GM19372 (cell line): Measurements from ENCODE around the gene LMO3.

ENCODE experiments used
- ATAC-seq: cut with Tn5 transposase; IDR thresholded peaks from one replicate; pipeline ENCODE4 v1.9.1; 2021; ENCODE audit warnings: mild to moderate bottlenecking, low read depth, moderate library complexity; ENCODE audit not compliant: unreplicated experiment

Gene LMO3

GRCh38 chr12:16606117-16606200 lies at the start of gene LMO3:
LMO3 (minus strand) TSS chr12:16606162; CDS start chr12:16600860, 5,302 bp downstream.
- ATAC-seq, result no peak

GRCh38 chr12:16636435-16637055 lies 30.6 kb upstream of the LMO3 start:
- ATAC-seq, result peak; percentile 77

- ATAC-seq, result no peak
These were observed 28.8 kb upstream of the LMO3 start for GRCh38 chr12:16634786-16635185.

GRCh38 chr12:16626991-16627390 lies 21.0 kb upstream of the LMO3 start:
- ATAC-seq, result no peak

- ATAC-seq, result no peak
These were observed 16.4 kb upstream of the LMO3 start for GRCh38 chr12:16622338-16622737.

- no peak for ATAC-seq
These were observed 13.6 kb upstream of the LMO3 start for GRCh38 chr12:16619537-16619936.

- ATAC-seq, result no peak
These were observed 12.3 kb upstream of the LMO3 start for GRCh38 chr12:16618256-16618655.

- ATAC-seq, result no peak
These were observed 7.2 kb upstream of the LMO3 start for GRCh38 chr12:16613199-16613598.

GRCh38 chr12:16612647-16613046 lies 6.7 kb upstream of the LMO3 start:
- no peak for ATAC-seq

- ATAC-seq, result no peak
These were observed 5.2 kb upstream of the LMO3 start for GRCh38 chr12:16611146-16611545.

- ATAC-seq, result no peak
These were observed 4.8 kb upstream of the LMO3 start for GRCh38 chr12:16610743-16611142.

GRCh38 chr12:16610001-16610585 lies 4.1 kb upstream of the LMO3 start:
- ATAC-seq, result no peak

- no peak for ATAC-seq
These were observed 3.1 kb upstream of the LMO3 start for GRCh38 chr12:16608946-16609539.

GRCh38 chr12:16607906-16608775 lies 2.2 kb upstream of the LMO3 start:
- ATAC-seq, result no peak

- no peak for ATAC-seq
These were observed 1.0 kb upstream of the LMO3 start for GRCh38 chr12:16606991-16607390.

GRCh38 chr12:16606201-16606849 lies 363 bp upstream of the LMO3 start:
- ATAC-seq, result peak; percentile 47

- ATAC-seq, result no peak
These were observed 283 bp downstream of the LMO3 start for GRCh38 chr12:16605642-16606116.

GRCh38 chr12:16604596-16605252 lies 1.2 kb downstream of the LMO3 start:
- no peak for ATAC-seq

GRCh38 chr12:16603916-16604575 lies 1.9 kb downstream of the LMO3 start:
- ATAC-seq, result no peak

GRCh38 chr12:16603260-16603915 lies 2.6 kb downstream of the LMO3 start:
- no peak for ATAC-seq
